Stimulated activated CD8-positive, alpha-beta memory T cell treated with anti-CD3 and anti-CD28 coated beads, Interleukin-7, amount 100 ng/mL, for 48 hours (primary cell): Measurements from ENCODE around the gene RIPOR1.
"Not testable (repeated sequence)": the region's sequence is repeated elsewhere in the genome, so short reads cannot be mapped to it uniquely, and the experiment has no call there.

ENCODE experiments used
- DNase-seq, 2 donors: peaks; one replicate each; pipeline ENCODE4 v3.0.0-alpha.2; 2020; ENCODE audit warnings: low read depth in 1 of 2; ENCODE audit errors: extremely low read depth in 1 of 2

The RIPOR1 gene

DNA sequence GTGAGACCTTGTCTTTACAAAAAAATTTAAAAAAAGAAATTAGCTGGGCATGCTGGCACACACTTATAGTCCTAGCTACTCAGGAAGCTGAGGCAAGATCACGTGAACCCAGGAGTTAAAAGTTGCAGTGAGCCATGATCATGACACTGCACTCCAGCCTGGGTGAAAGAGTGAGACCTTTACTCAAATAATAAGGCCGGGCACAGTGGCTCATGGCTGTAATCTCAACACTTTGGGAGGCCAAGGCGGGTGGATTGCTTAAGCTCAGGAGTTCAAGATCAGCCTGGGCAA is 11.5 kb upstream of the RIPOR1 start:
- DNase-seq, result no peak

DNA sequence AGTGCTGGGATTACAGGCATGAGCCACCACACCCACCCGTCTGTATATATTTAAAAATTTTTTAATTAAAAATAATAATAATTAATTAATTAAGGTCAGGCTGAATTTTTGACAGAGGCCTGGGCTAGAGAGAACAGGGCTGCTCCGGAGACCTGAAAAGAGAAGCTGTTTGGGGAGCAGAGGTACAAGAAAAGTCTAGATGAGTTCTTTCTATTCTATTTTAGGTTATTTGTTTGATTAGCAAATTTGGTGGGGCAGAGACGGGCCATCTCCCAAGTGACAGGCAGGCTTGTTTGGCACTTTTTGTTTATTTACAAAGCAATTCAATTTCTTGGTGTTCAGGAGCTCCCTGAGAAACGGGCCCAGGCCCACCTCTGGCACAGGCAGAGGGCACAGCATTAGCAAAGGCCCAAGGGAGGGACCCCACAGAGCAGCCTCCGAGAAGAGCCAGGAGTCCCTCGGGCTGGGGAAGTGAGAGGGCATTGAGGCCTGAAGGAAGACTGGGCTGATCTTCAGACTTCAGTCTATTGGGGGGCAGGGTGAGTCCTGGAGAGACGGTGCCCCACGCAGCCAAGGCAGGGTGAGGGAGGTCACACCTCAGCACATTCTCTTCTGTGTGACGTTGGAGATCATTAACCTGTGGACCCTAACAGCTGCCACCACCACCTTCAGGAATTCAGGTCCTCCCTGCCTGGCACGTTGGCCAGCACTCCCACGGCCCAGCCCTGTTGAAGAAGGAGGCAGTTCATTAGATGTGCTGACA is 10.8 kb upstream of the RIPOR1 start:
- DNase-seq, result no peak

GRCh38 chr16:67518676-67519075 is 10.0 kb upstream of the RIPOR1 start:
- no peak for DNase-seq

GRCh38 chr16:67519242-67519641 is 9.4 kb upstream of the RIPOR1 start:
- no peak for DNase-seq

DNA sequence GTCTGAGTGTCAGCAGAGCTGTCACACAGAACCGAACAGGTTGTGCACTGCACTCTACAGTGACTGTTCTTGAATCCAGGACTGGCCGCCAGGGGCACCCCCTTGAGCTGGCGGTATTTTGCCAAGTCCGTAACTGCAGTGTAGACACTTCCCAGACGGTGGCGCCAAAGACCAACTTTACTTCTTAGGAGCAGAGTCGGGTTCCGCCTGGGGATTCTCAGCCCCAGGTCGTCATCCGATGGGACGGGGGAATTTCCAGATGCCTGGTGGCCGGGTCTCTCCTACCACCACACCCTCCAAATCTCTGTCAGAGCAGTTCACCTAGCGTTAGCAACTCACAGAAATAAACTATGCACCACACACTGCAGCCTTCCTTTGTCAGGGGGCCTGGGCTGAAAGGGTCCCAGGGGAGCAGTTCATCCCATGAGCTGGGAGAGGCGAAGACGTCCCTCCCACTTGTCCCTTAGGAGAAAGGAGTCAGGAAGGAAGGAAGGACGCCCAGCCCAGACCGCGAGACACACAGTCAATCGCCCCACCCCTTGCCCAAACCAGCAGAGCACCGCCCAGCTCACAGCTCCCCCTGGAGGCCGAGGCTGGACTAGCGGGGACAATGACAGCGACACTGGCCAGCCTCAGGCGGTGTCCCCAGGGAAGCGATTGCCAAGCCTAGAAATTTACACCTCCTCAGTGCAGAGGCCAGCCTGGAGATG is 7.4 kb upstream of the RIPOR1 start:
- peak; percentile 89 to 95 for DNase-seq

DNA sequence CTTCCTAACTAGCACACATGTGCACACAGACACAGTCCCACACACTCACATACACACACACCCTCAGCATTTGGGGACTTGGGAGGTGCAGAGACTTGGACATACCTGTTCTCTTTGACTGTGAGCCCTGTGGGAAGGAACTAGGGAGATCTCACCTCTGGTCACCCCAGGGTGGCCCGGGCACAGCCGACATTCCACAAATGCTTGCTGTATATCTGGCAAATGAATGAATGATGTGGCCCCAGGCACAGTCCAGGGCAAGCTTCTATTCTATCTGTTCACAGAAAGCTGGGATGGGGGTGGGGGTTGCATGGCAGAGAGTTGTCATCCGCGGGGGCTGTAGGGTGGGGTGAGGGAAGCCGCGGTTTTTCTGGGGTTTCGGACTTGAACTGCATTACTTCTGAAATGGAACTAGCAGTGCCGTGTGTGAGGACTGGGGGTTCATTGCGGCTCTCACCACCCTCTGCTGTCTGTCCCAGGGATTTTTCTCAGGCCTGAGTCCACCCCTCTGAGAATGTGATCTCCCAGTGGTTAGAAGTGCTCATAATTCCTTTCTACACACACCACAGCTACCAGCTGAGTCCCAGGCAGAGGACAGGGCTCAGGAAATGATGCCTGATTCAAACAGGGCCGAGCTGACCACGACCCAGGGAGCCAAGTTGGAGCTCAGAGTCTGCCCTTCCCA is 3.3 kb upstream of the RIPOR1 start:
- no peak for DNase-seq

DNA sequence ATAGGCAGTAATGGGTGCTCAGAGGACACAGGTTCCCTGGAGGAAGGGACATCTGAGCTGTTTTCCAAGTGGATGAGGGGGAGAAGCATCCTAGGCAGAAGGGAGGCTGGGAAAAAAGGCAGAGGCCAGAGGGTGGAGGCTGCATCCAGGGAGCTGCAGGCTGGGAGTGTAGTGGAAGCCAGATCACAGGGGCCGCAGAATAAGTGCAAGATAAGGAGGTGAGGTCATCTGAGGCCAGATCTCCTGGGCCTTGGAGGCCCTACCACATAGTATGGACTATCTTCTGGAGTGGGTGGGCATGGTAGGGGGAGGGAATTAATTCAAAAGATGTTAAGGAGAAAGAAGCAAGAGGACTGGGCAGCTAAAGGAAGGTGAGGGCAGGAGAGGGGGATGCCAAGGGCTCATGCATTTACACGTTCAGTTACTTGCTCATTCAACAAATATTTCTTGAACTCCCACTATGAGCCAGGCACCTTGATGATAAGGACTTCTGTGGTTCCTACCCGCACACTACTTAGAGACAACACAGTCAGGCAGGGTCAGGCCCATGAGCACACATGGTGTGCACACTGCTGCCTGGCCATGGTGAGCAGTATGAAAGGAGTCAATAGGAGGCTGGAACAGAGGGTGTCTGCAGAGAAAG is 2.4 kb upstream of the RIPOR1 start:
- no peak for DNase-seq

GRCh38 chr16:67528870-67529581 is 397 bp downstream of the RIPOR1 start:
- DNase-seq, result no peak

GRCh38 chr16:67529582-67530012 is 968 bp downstream of the RIPOR1 start:
- no peak for DNase-seq

DNA sequence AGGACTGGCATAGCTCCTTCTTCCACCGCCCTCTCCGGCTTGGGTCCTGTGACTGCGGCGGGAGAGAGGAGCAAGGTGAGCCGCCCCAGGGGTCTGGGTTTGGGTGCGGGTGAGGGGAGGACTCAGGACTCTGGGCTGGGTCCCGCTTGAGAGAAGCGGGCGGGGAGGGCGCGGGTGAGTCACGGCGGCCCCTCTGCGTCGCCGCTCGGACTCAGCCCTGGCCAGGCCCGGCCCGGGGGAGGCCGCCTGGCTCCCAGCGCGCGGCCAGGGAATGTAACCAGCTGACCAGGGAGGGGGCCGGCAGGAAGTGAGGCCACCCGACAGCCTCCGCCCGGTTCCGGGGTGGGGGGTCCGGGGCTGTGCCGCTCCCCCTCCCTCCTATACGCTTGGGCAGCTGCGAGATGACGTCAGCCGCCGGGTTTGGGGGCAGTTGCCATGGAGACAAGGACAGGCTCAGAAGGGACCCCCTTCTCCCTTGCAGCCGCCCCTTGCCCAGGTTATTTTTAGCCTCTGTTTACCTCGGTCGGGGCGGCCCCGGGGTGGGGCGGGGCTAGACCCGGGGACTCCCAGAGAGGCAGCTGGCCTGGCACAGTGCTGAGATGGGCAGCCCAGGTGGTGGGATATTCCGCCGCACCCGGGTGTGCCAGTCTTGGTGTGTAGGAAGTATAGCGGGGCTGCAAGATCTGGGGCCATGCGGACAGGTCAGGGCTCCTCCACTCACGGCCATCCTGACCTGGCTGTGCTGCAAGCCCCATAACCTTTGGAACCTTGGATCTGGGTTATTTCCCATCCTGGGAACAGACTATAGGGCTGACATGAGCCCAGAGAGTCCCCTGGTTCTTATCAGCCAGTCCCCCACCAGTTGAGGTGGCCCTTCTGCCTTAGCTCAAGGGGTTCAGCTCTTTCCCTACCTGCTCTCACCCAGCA is 1.6 kb downstream of the RIPOR1 start:
- DNase-seq, result no peak

- no peak for DNase-seq
Observed at GRCh38 chr16:67531247-67531646, 2.6 kb downstream of the RIPOR1 start.

- DNase-seq, result no peak
Observed at GRCh38 chr16:67533024-67533560, 4.5 kb downstream of the RIPOR1 start.

DNA sequence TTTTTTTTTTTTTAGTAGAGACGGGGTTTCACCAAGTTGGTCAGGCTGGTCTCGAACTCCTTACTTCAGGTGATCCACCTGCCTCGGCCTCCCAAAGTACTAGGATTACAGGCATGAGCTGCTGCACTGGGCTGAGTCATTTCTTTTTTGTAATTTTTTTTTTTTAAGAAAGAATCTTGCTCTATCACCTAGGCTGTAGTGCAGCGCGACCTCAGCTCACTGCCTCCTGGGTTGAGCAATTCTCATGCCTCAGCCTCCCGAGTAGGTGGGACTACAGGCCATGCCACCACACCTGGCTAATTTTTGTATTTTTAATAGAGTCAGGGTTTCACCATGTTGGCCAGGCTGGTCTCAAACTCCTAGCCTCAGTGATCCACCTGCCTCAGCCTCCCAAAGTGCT is 5.4 kb downstream of the RIPOR1 start:
- DNase-seq, result not testable (repeated sequence)

GRCh38 chr16:67534431-67534830 is 5.8 kb downstream of the RIPOR1 start:
- DNase-seq, result no peak

DNA sequence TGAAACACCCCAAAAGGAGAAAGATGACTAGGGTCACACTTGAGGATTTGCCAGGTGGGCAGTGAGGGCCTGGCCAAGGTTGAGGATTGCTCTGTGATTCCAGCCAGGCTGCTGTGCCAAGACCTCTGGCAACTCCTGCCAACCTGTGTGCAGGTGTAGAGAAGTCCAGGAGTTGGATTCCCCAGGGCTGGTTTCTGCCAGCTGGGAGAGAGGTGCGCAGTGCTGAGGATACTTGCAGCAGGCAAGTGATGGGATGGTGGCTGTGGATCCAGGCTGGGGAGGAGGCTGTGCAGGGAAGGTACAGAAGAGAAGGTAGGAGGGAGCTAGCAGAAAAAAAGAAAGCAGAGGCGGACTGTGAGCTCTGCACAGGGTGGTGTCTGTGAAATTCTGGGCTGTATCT is 6.6 kb downstream of the RIPOR1 start:
- DNase-seq, result no peak

- DNase-seq, result no peak
Observed at GRCh38 chr16:67537270-67537635, 8.6 kb downstream of the RIPOR1 start.

DNA sequence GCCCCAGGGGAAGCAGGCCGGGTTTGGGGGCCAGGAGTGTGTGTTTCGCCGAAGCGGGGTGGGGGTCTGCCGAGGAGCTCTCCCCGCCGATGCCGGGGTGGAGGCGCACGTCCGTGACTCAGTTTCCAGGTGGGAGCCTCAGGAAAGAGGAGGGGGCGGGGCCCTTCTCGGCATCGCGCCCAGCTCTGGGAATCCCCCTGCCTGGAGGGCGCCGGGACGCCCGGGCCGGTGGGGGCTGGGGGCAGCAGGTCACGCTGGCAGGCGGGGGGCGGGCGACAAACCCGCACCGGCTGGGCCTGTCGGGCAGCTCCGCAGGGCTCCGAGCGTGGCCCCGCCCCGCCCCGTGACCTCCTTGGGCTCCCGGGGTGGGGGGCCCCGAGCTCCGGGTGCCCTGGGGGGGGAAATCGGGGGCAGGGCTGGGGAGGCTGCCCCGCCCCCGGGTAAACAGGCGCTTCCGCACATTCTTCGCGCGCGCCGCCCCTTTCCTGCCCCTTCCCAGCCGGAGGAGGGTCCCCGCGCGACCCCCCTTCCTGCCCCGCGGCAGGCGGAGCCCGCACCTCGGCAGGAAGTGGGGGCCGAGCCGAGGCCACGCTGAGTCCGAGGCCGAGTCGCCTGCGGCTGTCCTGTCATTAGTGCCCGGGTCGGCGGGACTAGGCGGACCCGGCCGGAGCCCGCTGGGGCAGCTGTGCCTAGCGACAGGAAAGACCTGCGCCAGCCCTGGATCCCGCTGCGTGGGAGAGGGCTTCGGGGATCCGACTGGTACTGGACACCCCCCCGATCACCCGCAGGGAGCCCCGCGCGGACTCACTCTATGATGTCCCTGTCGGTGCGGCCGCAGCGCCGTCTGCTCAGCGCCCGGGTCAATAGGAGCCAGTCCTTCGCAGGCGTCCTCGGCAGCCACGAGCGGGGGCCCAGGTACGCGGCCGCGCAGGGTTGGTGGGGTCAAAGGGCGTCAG is 9.3 kb downstream of the RIPOR1 start:
- no peak for DNase-seq

GRCh38 chr16:67538666-67539101 is 10.1 kb downstream of the RIPOR1 start:
- no peak for DNase-seq
